Measurements from ENCODE around the gene ERG. TPM values are rescaled to one million over a fixed set of nuclear protein-coding genes. Genes with fewer than 3 reads are reported as not detected.

ERG gene
- total and polyA plus RNA-seq, 4 donors: 3.3 to 6.0 (median 4.1) TPM

- TF ChIP-seq CTCF (IDR thresholded peaks at IDR 0.05; ENCODE audit: low read depth, low read length, missing input control) (no peak), ATF3 (IDR thresholded peaks at IDR 0.05) (no peak)
These were observed 95.5 kb downstream of the ERG start (continued) for GRCh38 chr21:38402795-38403194.

DNA sequence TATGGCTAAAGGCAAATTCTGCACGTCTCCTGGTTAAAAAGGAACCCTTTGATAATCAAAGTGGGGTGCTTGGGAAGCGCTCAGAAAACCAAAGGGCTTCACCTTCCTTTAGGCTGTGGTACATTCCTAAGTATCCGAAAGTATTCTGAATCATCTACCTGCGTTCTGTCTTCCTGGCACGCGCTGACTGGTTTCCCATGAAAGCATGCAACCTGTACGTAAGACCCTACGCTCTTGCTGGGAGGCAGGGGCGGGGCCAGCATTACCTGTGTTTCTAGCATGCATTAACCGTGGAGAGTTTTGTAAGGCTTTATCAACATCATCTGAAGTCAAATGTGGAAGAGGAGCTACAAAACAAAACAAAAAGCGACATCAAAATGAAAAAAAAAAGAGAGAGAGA is 96.0 kb downstream of the ERG start:
- no peaks in the 10 kb centered on the region for H3K9me3 ChIP-seq (ENCODE audit: control insufficient read depth in 4 of 4, low read length in 3 of 4)
- no peak overlapping the region for H3K4me3 ChIP-seq (ENCODE audit: low read depth in 1 of 3, low read length in 3 of 3)
- H3K4me1 ChIP-seq (ENCODE audit: control insufficient read depth in 4 of 4, insufficient read depth in 4 of 4, low read length in 3 of 4): no peaks in the 10 kb centered on the region
- DNase-seq (ENCODE audit: low spot score): no peak
- no peak overlapping the region for H3K9ac ChIP-seq (ENCODE audit: low read depth in 1 of 2, low read length in 2 of 2)
- peaks cover 0 to 3% (median 0%) of the 10 kb centered on the region in 4 donors for H3K27me3 ChIP-seq (ENCODE audit: control insufficient read depth in 4 of 4, insufficient read depth in 4 of 4, low read length in 3 of 4)
- no peak for TF ChIP-seq CTCF (IDR thresholded peaks at IDR 0.05; ENCODE audit: low read depth, low read length, missing input control)
- TF ChIP-seq RAD21 (IDR thresholded peaks at IDR 0.05): no peak
- TF ChIP-seq EGR1 (IDR thresholded peaks at IDR 0.05; ENCODE audit: low read depth in 2 of 2): no peak
- TF ChIP-seq HNF4G (IDR thresholded peaks at IDR 0.05): no peak
- TF ChIP-seq, protein P1, sequence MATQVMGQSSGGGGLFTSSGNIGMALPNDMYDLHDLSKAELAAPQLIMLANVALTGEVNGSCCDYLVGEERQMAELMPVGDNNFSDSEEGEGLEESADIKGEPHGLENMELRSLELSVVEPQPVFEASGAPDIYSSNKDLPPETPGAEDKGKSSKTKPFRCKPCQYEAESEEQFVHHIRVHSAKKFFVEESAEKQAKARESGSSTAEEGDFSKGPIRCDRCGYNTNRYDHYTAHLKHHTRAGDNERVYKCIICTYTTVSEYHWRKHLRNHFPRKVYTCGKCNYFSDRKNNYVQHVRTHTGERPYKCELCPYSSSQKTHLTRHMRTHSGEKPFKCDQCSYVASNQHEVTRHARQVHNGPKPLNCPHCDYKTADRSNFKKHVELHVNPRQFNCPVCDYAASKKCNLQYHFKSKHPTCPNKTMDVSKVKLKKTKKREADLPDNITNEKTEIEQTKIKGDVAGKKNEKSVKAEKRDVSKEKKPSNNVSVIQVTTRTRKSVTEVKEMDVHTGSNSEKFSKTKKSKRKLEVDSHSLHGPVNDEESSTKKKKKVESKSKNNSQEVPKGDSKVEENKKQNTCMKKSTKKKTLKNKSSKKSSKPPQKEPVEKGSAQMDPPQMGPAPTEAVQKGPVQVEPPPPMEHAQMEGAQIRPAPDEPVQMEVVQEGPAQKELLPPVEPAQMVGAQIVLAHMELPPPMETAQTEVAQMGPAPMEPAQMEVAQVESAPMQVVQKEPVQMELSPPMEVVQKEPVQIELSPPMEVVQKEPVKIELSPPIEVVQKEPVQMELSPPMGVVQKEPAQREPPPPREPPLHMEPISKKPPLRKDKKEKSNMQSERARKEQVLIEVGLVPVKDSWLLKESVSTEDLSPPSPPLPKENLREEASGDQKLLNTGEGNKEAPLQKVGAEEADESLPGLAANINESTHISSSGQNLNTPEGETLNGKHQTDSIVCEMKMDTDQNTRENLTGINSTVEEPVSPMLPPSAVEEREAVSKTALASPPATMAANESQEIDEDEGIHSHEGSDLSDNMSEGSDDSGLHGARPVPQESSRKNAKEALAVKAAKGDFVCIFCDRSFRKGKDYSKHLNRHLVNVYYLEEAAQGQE (IDR thresholded peaks at IDR 0.05): no peak
- TF ChIP-seq NR2F2 (IDR thresholded peaks at IDR 0.05): no peak
- no peak for TF ChIP-seq RXRA (IDR thresholded peaks at IDR 0.05)
- no peak for TF ChIP-seq TAF1 (conservative IDR thresholded peaks at IDR 0.05)
- TF ChIP-seq ATF3 (IDR thresholded peaks at IDR 0.05): no peak
- no peak for TF ChIP-seq GABPA (IDR thresholded peaks at IDR 0.05 in 1 of 2, conservative IDR thresholded peaks at IDR 0.05 in 1 of 2)
- TF ChIP-seq JUND (IDR thresholded peaks at IDR 0.05): no peak
- TF ChIP-seq FOXA2 (IDR thresholded peaks at IDR 0.05): no peak
- TF ChIP-seq HNF4A (conservative IDR thresholded peaks at IDR 0.05): no peak
- no peak for TF ChIP-seq YY1 (IDR thresholded peaks at IDR 0.05)
- TF ChIP-seq, protein P2, sequence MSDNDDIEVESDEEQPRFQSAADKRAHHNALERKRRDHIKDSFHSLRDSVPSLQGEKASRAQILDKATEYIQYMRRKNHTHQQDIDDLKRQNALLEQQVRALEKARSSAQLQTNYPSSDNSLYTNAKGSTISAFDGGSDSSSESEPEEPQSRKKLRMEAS (IDR thresholded peaks at IDR 0.05): no peak
- no peak for TF ChIP-seq FOXA1 (IDR thresholded peaks at IDR 0.05)
- TF ChIP-seq SP1 (IDR thresholded peaks at IDR 0.05): no peak
- TF ChIP-seq ZBTB33 (IDR thresholded peaks at IDR 0.05): no peak
- 79% methylated on average over 11 of the region's 11 CpGs for whole genome bisulfite sequencing
- H3K36me3 ChIP-seq (ENCODE audit: control insufficient read depth in 4 of 4, insufficient read depth in 3 of 4, low read depth in 1 of 4, low read length in 3 of 4): no peaks in the 10 kb centered on the region
- no peak overlapping the region for H3K27ac ChIP-seq (ENCODE audit: low read depth in 1 of 2, low read length in 2 of 2)
